Neural cell (in vitro differentiated cells): Measurements from ENCODE around the gene PTGIS. TPM values are rescaled to one million over a fixed set of nuclear protein-coding genes. Genes with fewer than 3 reads are reported as not detected.

Experiments used
- H2AFZ ChIP-seq: fragments of 200-600, 300-800 bp; sonication (generic), shearing (Covaris generic); 2 replicates; pipeline ENCODE4 v1.6.0; 2014; ENCODE audit warnings: low read depth, mild to moderate bottlenecking, antibody characterized with exemption, low read length, moderate library complexity
- H3F3A ChIP-seq: fragments of 200-600 bp; shearing (Covaris generic); 2 replicates; pipeline ENCODE4 v1.6.1; 2016; ENCODE audit warnings: mild to moderate bottlenecking, moderate library complexity, mixed read lengths, antibody characterized with exemption, low read length; ENCODE audit not compliant: insufficient read depth, poor library complexity, severe bottlenecking
- H3K27ac ChIP-seq: fragments of 200-600, 300-800 bp; sonication (generic), shearing (Covaris generic); 2 replicates; pipeline ENCODE4 v1.5.1; 2014; ENCODE audit warnings: mild to moderate bottlenecking, low read length, moderate library complexity
- H3K27me3 ChIP-seq: fragments of 300-800, 200-600 bp; sonication (generic), shearing (Covaris generic); 2 replicates; pipeline ENCODE4 v1.6.0; 2014; ENCODE audit warnings: mild to moderate bottlenecking, low read depth, low read length, moderate library complexity; ENCODE audit not compliant: insufficient read depth
- H3K36me3 ChIP-seq: fragments of 300-800, 200-600 bp; sonication (generic), shearing (Covaris generic); 2 replicates; pipeline ENCODE4 v1.5.1; 2014; ENCODE audit warnings: mild to moderate bottlenecking, antibody characterized with exemption, low read length, moderate library complexity; ENCODE audit not compliant: insufficient read depth
- H3K4me2 ChIP-seq: fragments of 300-800, 200-600 bp; sonication (generic), shearing (Covaris generic); 2 replicates; pipeline ENCODE4 v1.6.0; 2014; ENCODE audit warnings: mild to moderate bottlenecking, low read length
- H3K4me3 ChIP-seq: fragments of 300-800, 200-600 bp; sonication (generic), shearing (Covaris generic); 2 replicates; pipeline ENCODE4 v1.5.1; 2014; ENCODE audit warnings: mild to moderate bottlenecking, low read length, moderate library complexity
- H3K79me2 ChIP-seq: fragments of 200-600 bp; shearing (Covaris generic); replicated peaks from 2 replicates; pipeline ENCODE4 v1.6.0; 2014; ENCODE audit warnings: mild to moderate bottlenecking, low read length, moderate library complexity; ENCODE audit not compliant: insufficient read depth
- H3K9ac ChIP-seq: fragments of 300-800, 200-600 bp; sonication (generic), shearing (Covaris generic); 2 replicates; pipeline ENCODE4 v1.6.1; 2016; ENCODE audit warnings: mild to moderate bottlenecking, low read length, mixed read lengths
- H3K9me2 ChIP-seq: fragments of 200-600 bp; shearing (Covaris generic); 2 replicates; pipeline ENCODE4 v1.6.1; 2016; ENCODE audit warnings: mild to moderate bottlenecking, low read length, mixed read lengths; ENCODE audit not compliant: insufficient read depth
- H3K9me3 ChIP-seq: fragments of 200-600, 300-800 bp; sonication (generic), shearing (Covaris generic); 2 replicates; pipeline ENCODE4 v1.6.1; 2016; ENCODE audit warnings: mild to moderate bottlenecking, mixed run types, low read length, moderate library complexity, mixed read lengths
- H4K20me1 ChIP-seq: fragments of 200-600 bp; shearing (Covaris generic); 2 replicates; pipeline ENCODE4 v1.6.1; 2016; ENCODE audit warnings: mild to moderate bottlenecking, mixed run types; ENCODE audit not compliant: insufficient read depth
- EP300 ChIP-seq: fragments of 450-650 bp; conservative IDR thresholded peaks from 2 replicates; pipeline ENCODE4 v1.6.1; 2014; ENCODE audit warnings: antibody characterized with exemption, mild to moderate bottlenecking, moderate library complexity; ENCODE audit not compliant: poor library complexity, severe bottlenecking
- EZH2 ChIP-seq: fragments of 200-600, 300-800 bp; shearing (Covaris generic), sonication (generic); IDR thresholded peaks from 2 replicates; pipeline ENCODE4 v1.6.1; 2014; ENCODE audit warnings: antibody characterized with exemption, low read length, borderline replicate concordance, mild to moderate bottlenecking; ENCODE audit not compliant: insufficient read depth, poor library complexity, severe bottlenecking
- MXI1 ChIP-seq: fragments of 450-650 bp; conservative IDR thresholded peaks from 2 replicates; pipeline ENCODE4 v1.6.1; 2014; ENCODE audit warnings: antibody characterized with exemption, mild to moderate bottlenecking; ENCODE audit not compliant: poor library complexity, severe bottlenecking
- POLR2AphosphoS5 ChIP-seq: IDR thresholded peaks from 2 replicates; pipeline ENCODE4 v1.6.1; 2012
- RAD21 ChIP-seq: fragments of 450-650 bp; conservative IDR thresholded peaks from 2 replicates; pipeline ENCODE4 v1.6.1; 2014; ENCODE audit warnings: antibody characterized with exemption, mild to moderate bottlenecking, moderate library complexity
- SMC3 ChIP-seq: fragments of 450-650 bp; conservative IDR thresholded peaks from 2 replicates; pipeline ENCODE4 v1.6.1; 2014; ENCODE audit warnings: antibody characterized with exemption, mild to moderate bottlenecking, moderate library complexity; ENCODE audit not compliant: poor library complexity
- TAF1 ChIP-seq: IDR thresholded peaks from 2 replicates; pipeline ENCODE4 v1.6.1; 2012; ENCODE audit warnings: low read depth
- polyA plus RNA-seq: library from polyadenylated mRNA; depleted of rRNA; stranded (reverse); fragments of >200 nt; gene quantifications from 2 replicates; pipeline ENCODE4 v1.2.3, GENCODE V29; 2014
- TF ChIP-seq, protein P1 (sequence below): IDR thresholded peaks from 2 replicates; pipeline ENCODE4 v1.6.1; 2012; ENCODE audit warnings: borderline replicate concordance
- TF ChIP-seq, protein P2 (sequence below): fragments of 450-650 bp; IDR thresholded peaks from 2 replicates; pipeline ENCODE4 v1.5.1; 2014; ENCODE audit warnings: antibody characterized with exemption, mild to moderate bottlenecking, moderate library complexity; ENCODE audit not compliant: poor library complexity, severe bottlenecking

The PTGIS gene
- polyA plus RNA-seq, 1 donor from 2014 or later, result 3.2 TPM

- peak overlapping the region; percentile 64 for H3K27ac ChIP-seq
- H3K9ac ChIP-seq, result peak overlapping the region; percentile 89
- TF ChIP-seq SMC3 (no peak), RAD21 (no peak), POLR2AphosphoS5 (no peak), EZH2 (no peak), EP300 (no peak), MXI1 (no peak), TAF1 (no peak)
- TF ChIP-seq, protein P1, sequence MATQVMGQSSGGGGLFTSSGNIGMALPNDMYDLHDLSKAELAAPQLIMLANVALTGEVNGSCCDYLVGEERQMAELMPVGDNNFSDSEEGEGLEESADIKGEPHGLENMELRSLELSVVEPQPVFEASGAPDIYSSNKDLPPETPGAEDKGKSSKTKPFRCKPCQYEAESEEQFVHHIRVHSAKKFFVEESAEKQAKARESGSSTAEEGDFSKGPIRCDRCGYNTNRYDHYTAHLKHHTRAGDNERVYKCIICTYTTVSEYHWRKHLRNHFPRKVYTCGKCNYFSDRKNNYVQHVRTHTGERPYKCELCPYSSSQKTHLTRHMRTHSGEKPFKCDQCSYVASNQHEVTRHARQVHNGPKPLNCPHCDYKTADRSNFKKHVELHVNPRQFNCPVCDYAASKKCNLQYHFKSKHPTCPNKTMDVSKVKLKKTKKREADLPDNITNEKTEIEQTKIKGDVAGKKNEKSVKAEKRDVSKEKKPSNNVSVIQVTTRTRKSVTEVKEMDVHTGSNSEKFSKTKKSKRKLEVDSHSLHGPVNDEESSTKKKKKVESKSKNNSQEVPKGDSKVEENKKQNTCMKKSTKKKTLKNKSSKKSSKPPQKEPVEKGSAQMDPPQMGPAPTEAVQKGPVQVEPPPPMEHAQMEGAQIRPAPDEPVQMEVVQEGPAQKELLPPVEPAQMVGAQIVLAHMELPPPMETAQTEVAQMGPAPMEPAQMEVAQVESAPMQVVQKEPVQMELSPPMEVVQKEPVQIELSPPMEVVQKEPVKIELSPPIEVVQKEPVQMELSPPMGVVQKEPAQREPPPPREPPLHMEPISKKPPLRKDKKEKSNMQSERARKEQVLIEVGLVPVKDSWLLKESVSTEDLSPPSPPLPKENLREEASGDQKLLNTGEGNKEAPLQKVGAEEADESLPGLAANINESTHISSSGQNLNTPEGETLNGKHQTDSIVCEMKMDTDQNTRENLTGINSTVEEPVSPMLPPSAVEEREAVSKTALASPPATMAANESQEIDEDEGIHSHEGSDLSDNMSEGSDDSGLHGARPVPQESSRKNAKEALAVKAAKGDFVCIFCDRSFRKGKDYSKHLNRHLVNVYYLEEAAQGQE, result no peak
- TF ChIP-seq, protein P2, sequence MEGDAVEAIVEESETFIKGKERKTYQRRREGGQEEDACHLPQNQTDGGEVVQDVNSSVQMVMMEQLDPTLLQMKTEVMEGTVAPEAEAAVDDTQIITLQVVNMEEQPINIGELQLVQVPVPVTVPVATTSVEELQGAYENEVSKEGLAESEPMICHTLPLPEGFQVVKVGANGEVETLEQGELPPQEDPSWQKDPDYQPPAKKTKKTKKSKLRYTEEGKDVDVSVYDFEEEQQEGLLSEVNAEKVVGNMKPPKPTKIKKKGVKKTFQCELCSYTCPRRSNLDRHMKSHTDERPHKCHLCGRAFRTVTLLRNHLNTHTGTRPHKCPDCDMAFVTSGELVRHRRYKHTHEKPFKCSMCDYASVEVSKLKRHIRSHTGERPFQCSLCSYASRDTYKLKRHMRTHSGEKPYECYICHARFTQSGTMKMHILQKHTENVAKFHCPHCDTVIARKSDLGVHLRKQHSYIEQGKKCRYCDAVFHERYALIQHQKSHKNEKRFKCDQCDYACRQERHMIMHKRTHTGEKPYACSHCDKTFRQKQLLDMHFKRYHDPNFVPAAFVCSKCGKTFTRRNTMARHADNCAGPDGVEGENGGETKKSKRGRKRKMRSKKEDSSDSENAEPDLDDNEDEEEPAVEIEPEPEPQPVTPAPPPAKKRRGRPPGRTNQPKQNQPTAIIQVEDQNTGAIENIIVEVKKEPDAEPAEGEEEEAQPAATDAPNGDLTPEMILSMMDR, result no peak
- no peaks in the 10 kb centered on the region for H4K20me1 ChIP-seq
- H3K9me2 ChIP-seq, result no peaks in the 10 kb centered on the region
- H3K36me3 ChIP-seq, result no peaks in the 10 kb centered on the region
- peak overlapping the region; percentile 85 for H2AFZ ChIP-seq
- H3K4me3 ChIP-seq, result peak overlapping the region; percentile 86
- H3K9me3 ChIP-seq, result no peaks in the 10 kb centered on the region
- no peaks in the 10 kb centered on the region for H3K27me3 ChIP-seq
- H3K4me2 ChIP-seq, result peak overlapping the region; percentile 62
- H3K79me2 ChIP-seq, result no peaks in the 10 kb centered on the region
- no peaks in the 10 kb centered on the region for H3F3A ChIP-seq
These were observed 84.8 kb downstream of the PTGIS start for GRCh38 chr20:49483018-49483695.

GRCh38 chr20:49482621-49483017, 85.3 kb downstream of the PTGIS start, which contains the start of gene KCNB1:
Gene KCNB1, minus strand, starts transcription at chr20:49482668. Its CDS starts 188 bp downstream, at chr20:49482480.
- H3K79me2 ChIP-seq, result no peaks in the 10 kb centered on the region
- no peaks in the 10 kb centered on the region for H4K20me1 ChIP-seq
- peak within 1 kb of the TSS; percentile 85 for H2AFZ ChIP-seq
- H3F3A ChIP-seq, result no peaks in the 10 kb centered on the region
- peak within 1 kb of the TSS; percentile 62 for H3K4me2 ChIP-seq
- peak within 1 kb of the TSS; percentile 86 for H3K4me3 ChIP-seq
- H3K36me3 ChIP-seq, result no peaks in the 10 kb centered on the region
- H3K9me2 ChIP-seq, result no peaks in the 10 kb centered on the region
- peak within 1 kb of the TSS; percentile 64 for H3K27ac ChIP-seq
- H3K9me3 ChIP-seq, result no peaks in the 10 kb centered on the region
- H3K27me3 ChIP-seq, result no peaks in the 10 kb centered on the region
- no peak for TF ChIP-seq TAF1
- TF ChIP-seq SMC3, result no peak
- TF ChIP-seq RAD21, result no peak
- TF ChIP-seq EP300, result no peak
- TF ChIP-seq, protein P2, result no peak
- no peak for TF ChIP-seq POLR2AphosphoS5
- TF ChIP-seq, protein P1, result peak; percentile 79
- peak within 1 kb of the TSS; percentile 89 for H3K9ac ChIP-seq
